ENCODE measurements around the gene EIF2A.
A peak's percentile ranks its signal among the peaks of the same experiment; 100 is the strongest.

The EIF2A gene

DNA sequence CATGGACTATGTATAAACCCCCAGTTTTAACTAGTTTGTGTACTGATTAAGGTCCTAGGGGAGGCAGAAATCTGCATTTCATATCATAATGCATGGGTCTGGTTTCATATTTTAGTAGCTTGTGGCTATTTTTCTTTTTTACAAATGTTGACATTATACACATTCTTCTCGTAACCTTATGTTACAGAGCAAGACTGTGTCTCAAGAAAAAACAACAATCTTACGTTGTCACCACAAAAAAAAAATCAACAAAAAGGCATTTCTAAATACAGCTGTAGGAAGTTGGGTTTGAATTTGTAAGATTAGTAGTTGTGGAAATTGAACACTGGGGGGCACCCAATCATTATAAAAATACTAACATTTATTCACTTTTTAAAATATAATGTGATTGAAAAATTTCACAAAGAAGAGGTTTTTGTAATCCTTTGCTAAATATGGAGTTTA, 18.2 kb upstream of the EIF2A start:
- TF ChIP-seq, protein P1, sequence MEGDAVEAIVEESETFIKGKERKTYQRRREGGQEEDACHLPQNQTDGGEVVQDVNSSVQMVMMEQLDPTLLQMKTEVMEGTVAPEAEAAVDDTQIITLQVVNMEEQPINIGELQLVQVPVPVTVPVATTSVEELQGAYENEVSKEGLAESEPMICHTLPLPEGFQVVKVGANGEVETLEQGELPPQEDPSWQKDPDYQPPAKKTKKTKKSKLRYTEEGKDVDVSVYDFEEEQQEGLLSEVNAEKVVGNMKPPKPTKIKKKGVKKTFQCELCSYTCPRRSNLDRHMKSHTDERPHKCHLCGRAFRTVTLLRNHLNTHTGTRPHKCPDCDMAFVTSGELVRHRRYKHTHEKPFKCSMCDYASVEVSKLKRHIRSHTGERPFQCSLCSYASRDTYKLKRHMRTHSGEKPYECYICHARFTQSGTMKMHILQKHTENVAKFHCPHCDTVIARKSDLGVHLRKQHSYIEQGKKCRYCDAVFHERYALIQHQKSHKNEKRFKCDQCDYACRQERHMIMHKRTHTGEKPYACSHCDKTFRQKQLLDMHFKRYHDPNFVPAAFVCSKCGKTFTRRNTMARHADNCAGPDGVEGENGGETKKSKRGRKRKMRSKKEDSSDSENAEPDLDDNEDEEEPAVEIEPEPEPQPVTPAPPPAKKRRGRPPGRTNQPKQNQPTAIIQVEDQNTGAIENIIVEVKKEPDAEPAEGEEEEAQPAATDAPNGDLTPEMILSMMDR (conservative IDR thresholded peaks at IDR 0.05): peak; percentile 61
- H3K27ac ChIP-seq: no peak overlapping the region

DNA sequence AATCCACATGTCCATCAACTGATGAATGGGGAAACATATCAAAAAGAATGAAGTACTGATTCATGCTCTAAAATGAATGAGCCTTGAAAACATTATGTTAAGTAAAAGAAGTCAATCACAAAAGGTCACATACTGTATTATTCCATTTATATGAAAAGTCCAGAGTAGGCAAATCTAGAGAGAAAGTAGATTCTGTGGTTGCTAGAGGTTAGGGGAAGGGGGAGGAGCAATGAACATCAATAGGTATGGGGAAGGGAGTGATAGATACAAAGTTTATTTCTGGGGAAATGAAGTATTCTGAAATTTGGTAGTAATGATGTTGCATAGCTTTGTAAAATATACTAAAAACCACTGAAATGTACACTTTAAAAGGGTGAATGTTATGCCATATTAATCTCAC, 14.8 kb upstream of the EIF2A start:
- TF ChIP-seq, protein P1 (conservative IDR thresholded peaks at IDR 0.05): no peak
- H3K27ac ChIP-seq: no peak overlapping the region

DNA sequence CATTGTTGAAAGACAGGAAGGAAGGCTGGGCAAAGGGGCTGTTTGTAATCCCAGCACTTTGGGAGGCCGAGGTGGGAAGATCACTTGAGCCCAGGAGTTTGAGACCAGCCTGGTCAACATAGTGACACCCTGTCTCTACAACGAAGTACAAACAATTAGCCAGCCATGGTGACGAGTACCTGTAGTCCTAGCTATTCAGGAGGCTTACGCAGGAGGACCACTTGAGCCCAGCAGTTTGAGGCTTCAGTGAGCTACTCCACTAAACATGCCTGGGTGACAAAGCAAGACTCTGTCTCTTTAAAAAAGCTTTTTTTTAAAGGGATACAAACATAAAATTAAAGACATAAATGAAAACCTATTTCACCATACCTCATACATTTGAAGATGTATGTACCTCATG, 11.4 kb upstream of the EIF2A start:
- TF ChIP-seq, protein P1 (conservative IDR thresholded peaks at IDR 0.05): no peak
- H3K27ac ChIP-seq: no peak overlapping the region

DNA sequence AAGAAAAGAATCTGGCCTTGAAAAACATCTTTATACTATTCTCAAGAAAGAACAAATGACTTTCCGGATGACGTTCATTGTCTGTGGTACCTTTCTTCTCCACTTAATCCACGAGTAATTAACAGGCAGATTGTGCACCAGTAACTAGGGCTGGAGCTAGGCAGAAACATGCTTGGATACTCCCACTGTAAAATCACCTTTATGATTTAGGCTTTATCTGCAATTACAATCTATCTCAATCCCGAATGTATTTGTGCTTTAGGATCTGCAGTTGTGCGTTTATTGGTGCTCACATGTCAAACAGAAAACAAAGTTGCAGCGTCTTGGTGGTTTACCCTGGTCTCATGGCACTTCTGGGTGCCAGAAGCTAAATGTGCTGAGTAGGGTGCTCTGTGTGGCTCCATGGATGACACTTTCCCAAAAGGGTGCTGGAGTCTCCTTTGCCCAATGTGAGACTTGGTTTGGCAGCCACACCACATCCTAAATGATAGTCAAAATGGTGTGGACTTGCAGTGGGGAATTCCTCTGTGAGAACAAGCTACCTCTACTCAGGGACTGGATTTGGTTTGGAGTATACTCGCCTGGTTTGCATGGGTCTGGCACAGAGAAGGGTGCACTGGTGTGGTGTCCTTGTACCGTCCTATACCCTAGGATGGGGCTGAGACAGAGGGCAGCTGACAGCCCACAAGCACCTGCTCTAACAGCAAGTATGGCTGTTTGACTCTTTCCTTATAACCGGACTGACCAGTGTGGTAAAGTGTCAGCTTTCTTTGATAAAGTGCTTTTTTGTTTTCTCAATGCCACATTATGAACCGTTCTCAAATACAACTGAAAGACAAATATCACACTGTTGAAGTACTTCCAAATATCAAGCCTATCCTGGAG, 8.0 kb upstream of the EIF2A start:
- TF ChIP-seq, protein P1 (conservative IDR thresholded peaks at IDR 0.05): no peak
- peak overlapping the region; percentile 95 for H3K27ac ChIP-seq

DNA sequence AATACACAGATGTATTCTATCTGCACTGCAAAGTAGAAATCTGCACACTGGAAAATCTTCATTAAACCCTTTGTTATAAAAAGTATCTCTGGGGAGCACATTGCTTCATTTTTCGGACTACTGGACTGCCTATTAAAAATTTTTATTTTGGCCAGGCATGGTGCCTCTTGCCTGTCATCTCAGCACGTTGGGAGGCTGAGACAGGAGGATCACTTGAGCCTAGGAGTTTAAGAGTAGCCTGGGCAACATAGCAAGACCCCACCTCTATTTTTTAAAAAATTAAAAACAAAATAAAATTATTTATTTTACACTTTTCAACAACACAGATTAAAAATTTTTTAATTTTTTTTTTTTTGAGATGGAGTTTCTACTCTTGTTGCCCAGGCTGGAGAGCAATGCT, 6.3 kb upstream of the EIF2A start:
- TF ChIP-seq, protein P1 (conservative IDR thresholded peaks at IDR 0.05): no peak
- peak overlapping the region; percentile 95 for H3K27ac ChIP-seq

DNA sequence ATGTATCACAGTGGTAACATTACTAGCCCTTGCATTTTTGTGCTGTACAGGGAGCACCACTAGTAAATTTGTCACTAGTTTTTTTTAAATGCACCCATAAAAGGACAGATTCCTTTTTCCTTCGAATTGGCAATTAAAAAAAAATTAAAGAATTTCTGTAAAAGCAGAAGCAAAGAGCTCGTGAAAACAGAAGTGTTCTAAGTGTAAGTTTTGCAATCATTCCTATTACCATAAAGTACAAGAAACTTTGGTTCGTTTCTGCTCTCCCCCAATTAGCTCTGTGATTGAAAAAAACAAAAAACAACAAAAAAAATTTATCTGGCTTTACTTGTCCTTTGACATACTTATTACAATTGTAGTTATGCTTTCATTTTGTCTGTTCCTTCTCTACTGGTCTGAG, 5.6 kb upstream of the EIF2A start:
- H3K27ac ChIP-seq: no peak overlapping the region
- TF ChIP-seq, protein P1 (conservative IDR thresholded peaks at IDR 0.05): no peak

DNA sequence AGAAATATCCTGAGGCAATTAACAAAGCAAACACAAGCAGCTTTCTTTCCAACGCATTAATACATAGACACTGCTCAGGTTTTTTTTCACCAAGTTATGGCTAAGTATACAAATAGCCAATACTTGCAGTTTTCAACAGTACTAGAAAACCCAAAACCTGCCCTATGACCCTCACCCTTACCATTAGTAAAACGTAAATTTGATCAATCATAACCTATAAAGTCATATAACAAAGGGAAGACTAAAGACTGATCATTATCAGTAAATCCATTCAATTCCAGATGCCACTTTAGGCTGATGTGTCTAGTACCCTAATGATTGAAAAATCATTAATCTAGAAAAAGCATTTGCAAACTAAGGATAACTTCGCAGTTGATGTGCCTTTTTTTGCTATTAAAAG, 3.5 kb upstream of the EIF2A start:
- peak overlapping the region; percentile 97 for H3K27ac ChIP-seq
- TF ChIP-seq, protein P1 (conservative IDR thresholded peaks at IDR 0.05): no peak
